Glutamatergic neuron (in vitro differentiated cells): Measurements from ENCODE around the gene WWTR1. TPM values are rescaled to one million over a fixed set of nuclear protein-coding genes. Genes with fewer than 3 reads are reported as not detected.

ENCODE experiments used
- DNase-seq: peaks from one replicate; pipeline ENCODE4 v3.0.0; 2022
- H3K27ac Mint-ChIP-seq: one replicate; pipeline ENCODE4 v1.8.0; 2020; ENCODE audit warnings: mild to moderate bottlenecking, mixed read lengths, inconsistent platforms; ENCODE audit not compliant: unreplicated experiment
- H3K27me3 Mint-ChIP-seq: one replicate; pipeline ENCODE4 v1.8.0; 2020; ENCODE audit warnings: mild to moderate bottlenecking, moderate library complexity, mixed read lengths, inconsistent platforms; ENCODE audit not compliant: unreplicated experiment
- H3K36me3 Mint-ChIP-seq: one replicate; pipeline ENCODE4 v1.8.0; 2020; ENCODE audit warnings: mild to moderate bottlenecking, mixed read lengths, inconsistent platforms; ENCODE audit not compliant: unreplicated experiment
- H3K4me1 Mint-ChIP-seq: one replicate; pipeline ENCODE4 v1.8.0; 2020; ENCODE audit warnings: mild to moderate bottlenecking, low read depth, mixed read lengths, inconsistent platforms; ENCODE audit not compliant: unreplicated experiment
- H3K4me3 Mint-ChIP-seq: one replicate; pipeline ENCODE4 v1.8.0; 2020; ENCODE audit warnings: mild to moderate bottlenecking, mixed read lengths, inconsistent platforms; ENCODE audit not compliant: unreplicated experiment
- H3K9me3 Mint-ChIP-seq: one replicate; pipeline ENCODE4 v1.8.0; 2020; ENCODE audit warnings: mild to moderate bottlenecking, moderate library complexity, mixed read lengths, inconsistent platforms; ENCODE audit not compliant: unreplicated experiment
- CTCF ChIP-seq: fragments of 200-600 bp; sonication (generic); IDR thresholded peaks from one replicate; pipeline ENCODE4 v1.5.0; 2021; ENCODE audit not compliant: partially characterized antibody, unreplicated experiment
- total RNA-seq: library from RNA; stranded (reverse); fragmentation: NEBNext Ultra II Directional; extraction: Animal tissue kit (Norgen Biotek cat#: 25700); gene quantifications from one replicate; pipeline ENCODE4 v1.2.1, GENCODE V29; 2021; ENCODE audit not compliant: unreplicated experiment

Gene WWTR1
- total RNA-seq, 1 donor from 2014 or later, result 2.3 TPM

DNA sequence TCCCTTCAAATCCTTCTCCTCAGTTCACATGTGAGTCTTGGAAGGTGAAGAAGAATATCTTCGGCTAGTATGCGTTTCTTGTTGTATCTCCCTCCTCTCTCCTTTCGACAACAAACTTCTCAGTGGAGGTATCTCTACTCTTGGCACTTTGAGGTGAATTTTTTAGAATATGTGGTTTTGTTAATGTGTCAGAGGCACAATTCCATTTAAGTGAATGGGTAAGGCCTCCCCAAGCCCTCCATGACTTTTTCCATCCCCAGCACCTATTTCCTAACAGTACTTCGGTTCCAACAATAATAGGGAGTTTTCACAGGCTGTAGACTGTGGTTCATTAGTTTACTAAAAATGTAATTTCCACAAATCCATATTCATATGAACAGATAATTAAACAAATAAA, 109.2 kb downstream of the WWTR1 start:
- TF ChIP-seq CTCF, result no peak
- H3K36me3 Mint-ChIP-seq, result no peaks in the 10 kb centered on the region
- DNase-seq, result no peak
- peaks cover 2% of the 10 kb centered on the region for H3K27me3 Mint-ChIP-seq
- H3K4me1 Mint-ChIP-seq, result peaks cover 6% of the 10 kb centered on the region
- no peaks in the 10 kb centered on the region for H3K9me3 Mint-ChIP-seq
- H3K27ac Mint-ChIP-seq, result no peak overlapping the region
- no peak overlapping the region for H3K4me3 Mint-ChIP-seq

DNA sequence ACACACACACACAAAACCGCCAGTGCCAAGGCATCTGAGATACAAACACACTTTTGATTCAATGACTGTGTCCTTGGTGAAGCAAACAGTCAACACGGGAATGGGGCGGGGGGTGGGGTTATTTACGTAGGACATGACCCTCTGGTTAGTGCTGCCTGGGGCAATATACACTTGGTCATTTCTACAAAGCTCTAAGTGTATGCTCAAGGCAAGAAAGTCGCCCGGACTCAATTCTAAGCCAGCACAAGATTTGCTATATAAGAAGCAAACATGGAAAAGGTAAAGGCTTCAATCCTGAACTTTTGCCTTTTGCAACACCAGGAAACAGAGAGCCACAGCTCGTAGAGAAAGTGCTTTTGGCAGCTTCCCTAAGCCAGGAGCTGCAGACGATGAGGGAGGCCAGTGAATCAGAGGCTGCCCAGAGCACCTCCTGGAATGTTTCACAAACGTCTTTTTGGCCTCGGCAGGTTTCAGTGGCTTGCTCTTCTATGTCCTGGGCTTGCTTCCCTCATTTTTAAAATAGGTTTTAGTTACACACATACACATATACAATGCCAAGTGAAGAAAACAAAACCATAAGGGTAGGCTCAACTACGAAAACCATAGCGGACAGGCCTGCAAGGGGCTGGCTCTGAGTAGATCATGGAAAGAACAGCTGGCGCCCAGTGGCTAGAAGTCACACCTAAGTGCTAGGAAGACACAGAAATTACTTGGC, 109.7 kb downstream of the WWTR1 start:
- no peak for DNase-seq
- Mint-ChIP-seq H3K36me3 (no peaks in the 10 kb centered on the region), H3K27ac (no peak overlapping the region), H3K9me3 (no peaks in the 10 kb centered on the region), H3K27me3 (peaks cover 2% of the 10 kb centered on the region), H3K4me3 (no peak overlapping the region), H3K4me1 (peaks cover 6% of the 10 kb centered on the region)
- TF ChIP-seq CTCF, result no peak

- TF ChIP-seq CTCF, result no peak
- no peak overlapping the region for H3K4me3 Mint-ChIP-seq
- DNase-seq, result no peak
- H3K4me1 Mint-ChIP-seq, result peaks cover 2% of the 10 kb centered on the region
- peaks cover 2% of the 10 kb centered on the region for H3K27me3 Mint-ChIP-seq
- no peaks in the 10 kb centered on the region for H3K9me3 Mint-ChIP-seq
- H3K27ac Mint-ChIP-seq, result no peak overlapping the region
- no peaks in the 10 kb centered on the region for H3K36me3 Mint-ChIP-seq
These were observed 110.4 kb downstream of the WWTR1 start for GRCh38 chr3:149547413-149547812.

DNA sequence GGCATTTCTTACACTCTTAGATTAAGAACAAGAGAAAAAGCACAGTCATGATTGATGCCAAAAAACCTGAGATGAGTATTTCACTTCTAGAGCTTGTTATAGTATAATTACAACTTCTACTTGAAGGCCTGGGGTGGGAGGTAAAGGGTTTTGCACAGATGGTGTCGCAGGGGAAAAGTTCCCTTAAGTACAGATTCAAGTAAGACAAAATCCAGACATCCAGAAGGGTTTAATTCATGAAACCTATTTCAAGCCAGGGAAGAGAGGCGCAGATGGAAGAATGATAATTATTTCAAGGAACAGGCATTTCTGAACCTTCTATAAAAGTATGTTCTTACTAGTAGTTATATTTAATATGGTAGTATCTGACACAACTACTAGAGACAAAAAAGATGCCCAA, 112.8 kb downstream of the WWTR1 start:
- no peaks in the 10 kb centered on the region for H3K36me3 Mint-ChIP-seq
- H3K4me3 Mint-ChIP-seq, result no peak overlapping the region
- H3K27me3 Mint-ChIP-seq, result peaks cover 2% of the 10 kb centered on the region
- DNase-seq, result no peak
- TF ChIP-seq CTCF, result no peak
- no peaks in the 10 kb centered on the region for H3K9me3 Mint-ChIP-seq
- H3K4me1 Mint-ChIP-seq, result peaks cover 4% of the 10 kb centered on the region
- H3K27ac Mint-ChIP-seq, result no peak overlapping the region
